Motor neuron (in vitro differentiated cells): Measurements from ENCODE around the gene ZGRF1. TPM values are rescaled to one million over a fixed set of nuclear protein-coding genes. Genes with fewer than 3 reads are reported as not detected.
A peak's percentile ranks its signal among the peaks of the same experiment; 100 is the strongest.

Source experiments
- ATAC-seq, 8 experiments: fragments of 200-7000 bp; cut with Tn5 transposase; replicated peaks in 6 of 8; 2 replicates each; pipeline ENCODE4 v1.8.0; 2021; ENCODE audit warnings: mild to moderate bottlenecking in 8 of 8, moderate library complexity in 8 of 8
- H3K27ac ChIP-seq, 2 donors: fragments of 250-450 bp; sonication (Bioruptor Pico); 2 replicates each; pipeline ENCODE4 v1.9.0; 2021; ENCODE audit warnings: antibody characterized with exemption in 2 of 2, mild to moderate bottlenecking in 2 of 2, moderate library complexity in 1 of 2
- H3K4me1 ChIP-seq, 2 donors: fragments of 250-450 bp; sonication (Bioruptor Pico); replicated peaks in 1 of 2; 2 replicates each; pipeline ENCODE4 v1.6.1; 2021; ENCODE audit warnings: antibody characterized with exemption in 2 of 2, mild to moderate bottlenecking in 2 of 2, moderate library complexity in 1 of 2
- H3K4me3 ChIP-seq, 5 donors: fragments of 250-450 bp; sonication (Bioruptor Pico); 2 replicates each; pipeline ENCODE4 v1.9.0; 2021; ENCODE audit warnings: antibody characterized with exemption in 5 of 5, mild to moderate bottlenecking in 5 of 5, moderate library complexity in 4 of 5
- WGBS, 10 experiments: fragments of 450-650 bp; shearing (Covaris generic); methylation state at CpG; one replicate each; pipeline ENCODE4 v1.0.0; 2022; 5-methylcytosine and 5-hydroxymethylcytosine counted together
- in situ Hi-C, 9 experiments: fragments of 400-800 bp; cut with MboI; loops; one replicate each; pipeline ENCODE4 v1.15.0; 2021; ENCODE audit warnings: low sequenced_read_pairs in 9 of 9, low pct_unique_long_range_greater_than_20kb in 2 of 9; ENCODE audit not compliant: unreplicated experiment in 9 of 9
- total RNA-seq, 8 experiments: library from RNA; unstranded; fragments of 300-600 nt; gene quantifications; 2 replicates each; pipeline versions ENCODE4 v1.2.3 to v1.2.4, GENCODE V29; 2022

Gene ZGRF1
- total RNA-seq, 8 experiments from 2014 or later, result 2.0 to 20.5 (median 7.6) TPM

- Histone ChIP-seq H3K4me1 (peaks cover 19 to 41% of the 10 kb centered on the region in 2 donors), H3K27ac (peak overlapping the region; percentile 26 to 47), H3K4me3 (peak overlapping the region; percentile 48 to 75 (median 57))
- no peak for ATAC-seq
- in situ Hi-C loops, result loop anchor here in 7 of 9 experiments (25.0 kb wide), 1 partner anchor 180 kb away; no protein-coding TSS in a partner anchor
- 0 to 16% (median 13%) methylated on average over 1 to 12 of the region's 20 CpGs; no CpG with 5 or more reads in 3 of the 10 experiments for WGBS, 10 experiments
Measured at GRCh38 chr4:112517067-112517634, 119.6 kb downstream of the ZGRF1 start.

DNA sequence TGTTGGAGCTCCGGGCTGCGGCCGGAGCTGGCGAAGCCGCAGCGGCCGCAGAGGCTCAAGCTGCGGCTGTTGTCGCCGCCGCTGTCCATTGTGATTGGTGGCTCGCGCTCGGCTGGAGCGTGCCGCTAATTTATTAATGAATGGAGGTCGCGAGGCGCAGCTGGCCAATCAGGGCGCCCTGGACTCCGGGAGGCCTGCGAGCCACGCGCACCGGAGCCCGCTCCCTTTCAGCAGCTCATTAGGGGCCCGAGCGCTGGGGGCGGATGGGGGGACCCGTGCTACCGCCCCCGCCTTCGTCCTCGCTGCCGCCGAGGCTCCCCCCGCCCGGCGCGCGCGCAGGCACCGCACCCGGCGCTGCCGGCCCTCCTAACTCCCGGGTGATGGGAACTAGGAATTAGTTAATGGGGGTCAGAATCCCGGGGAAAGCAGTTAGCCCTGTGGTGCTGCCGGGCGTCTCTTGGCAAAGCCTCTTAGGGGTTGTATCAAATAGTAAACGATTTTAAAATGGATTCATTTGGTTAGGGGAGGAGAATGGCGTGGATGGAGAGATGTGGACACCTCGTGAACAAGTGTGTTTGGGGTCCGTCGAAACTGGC, 120.1 kb downstream of the ZGRF1 start:
- in situ Hi-C loops, result loop anchor here in 7 of 9 experiments (25.0 kb wide), 1 partner anchor 179 kb away; no protein-coding TSS in a partner anchor
- 0 to 20% (median 3%) methylated on average over 1 to 12 of the region's 55 CpGs; no CpG with 5 or more reads in 4 of the 10 experiments for WGBS, 10 experiments
- H3K27ac ChIP-seq, result peak overlapping the region; percentile 26 to 92
- H3K4me3 ChIP-seq, result peak overlapping the region; percentile 48 to 75 (median 57)
- peaks cover 17 to 42% of the 10 kb centered on the region in 2 donors for H3K4me1 ChIP-seq
- ATAC-seq, result peak in 7 of 8 experiments; percentile 10 to 85 (median 82)

- ATAC-seq, result peak in 1 of 8 experiments; percentile 4
- no CpG with 5 or more reads among the region's 15 CpGs for WGBS, 10 experiments
- Histone ChIP-seq H3K4me3 (peak within 1 kb of the TSS; percentile 48 to 75 (median 57)), H3K27ac (peak within 1 kb of the TSS; percentile 69 to 92), H3K4me1 (peaks cover 18 to 42% of the 10 kb centered on the region in 2 donors)
- in situ Hi-C loops, result loop anchor here in 7 of 9 experiments (25.0 kb wide), 1 partner anchor 179 kb away; no protein-coding TSS in a partner anchor
Measured at GRCh38 chr4:112516066-112516470, 120.6 kb downstream of the ZGRF1 start, which contains the start of gene NEUROG2. Gene NEUROG2 (minus strand): TSS chr4:112516180. CDS start chr4:112515475, 705 bp downstream.

DNA sequence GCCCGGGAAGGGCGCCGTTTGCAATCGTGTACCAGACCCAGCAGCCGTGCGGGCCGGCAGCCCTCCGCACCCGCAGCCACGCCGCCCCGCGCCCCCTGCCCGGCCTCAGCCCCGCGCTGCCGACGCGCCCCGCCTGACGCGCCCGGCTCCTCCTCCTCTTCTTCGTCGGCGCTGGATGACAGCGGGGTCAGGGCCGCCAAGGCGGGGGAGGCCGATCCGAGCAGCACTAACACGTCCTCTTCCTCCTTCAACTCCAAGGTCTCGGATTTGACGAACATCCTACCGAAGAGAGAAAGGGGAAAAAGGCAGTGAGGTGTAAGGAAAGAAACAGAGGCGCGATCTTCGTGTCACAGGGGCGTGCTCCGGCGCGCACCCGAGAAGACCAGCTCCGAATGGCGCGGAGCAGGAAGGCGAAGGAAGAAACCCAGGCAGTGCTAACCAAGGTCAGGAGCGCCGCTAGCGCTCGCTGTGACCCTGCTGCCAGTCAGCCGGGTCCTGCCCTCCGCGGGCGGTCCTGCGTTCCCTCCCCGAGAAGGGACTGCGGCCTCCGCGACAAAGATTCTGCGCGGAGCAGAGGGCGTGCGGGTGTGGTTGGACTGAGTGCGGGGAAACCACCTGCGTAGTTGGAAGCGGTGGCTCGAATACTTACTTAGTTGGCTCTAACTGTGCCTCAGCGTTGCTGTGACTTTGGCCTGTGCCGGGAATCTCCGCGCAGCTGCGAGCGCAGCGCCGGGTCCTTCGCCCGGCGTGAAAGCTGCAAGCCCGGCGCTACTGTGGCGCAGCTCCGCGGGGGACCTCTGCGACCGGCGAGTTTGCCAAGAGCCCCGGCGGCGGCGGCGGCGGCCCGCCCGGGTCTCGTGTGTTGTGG, 121.3 kb downstream of the ZGRF1 start:
- H3K4me1 ChIP-seq, result peaks cover 16 to 44% of the 10 kb centered on the region in 2 donors
- peak; percentile 28 to 70 (median 40) for ATAC-seq
- H3K27ac ChIP-seq, result peak overlapping the region; percentile 69 to 92
- in situ Hi-C loops, result loop anchor here in 7 of 9 experiments (25.0 kb wide), 1 partner anchor 178 kb away; no protein-coding TSS in a partner anchor
- peak overlapping the region; percentile 48 to 75 (median 57) for H3K4me3 ChIP-seq
- 0% methylated on average over 2 to 36 of the region's 96 CpGs; no CpG with 5 or more reads in 5 of the 10 experiments for WGBS, 10 experiments

DNA sequence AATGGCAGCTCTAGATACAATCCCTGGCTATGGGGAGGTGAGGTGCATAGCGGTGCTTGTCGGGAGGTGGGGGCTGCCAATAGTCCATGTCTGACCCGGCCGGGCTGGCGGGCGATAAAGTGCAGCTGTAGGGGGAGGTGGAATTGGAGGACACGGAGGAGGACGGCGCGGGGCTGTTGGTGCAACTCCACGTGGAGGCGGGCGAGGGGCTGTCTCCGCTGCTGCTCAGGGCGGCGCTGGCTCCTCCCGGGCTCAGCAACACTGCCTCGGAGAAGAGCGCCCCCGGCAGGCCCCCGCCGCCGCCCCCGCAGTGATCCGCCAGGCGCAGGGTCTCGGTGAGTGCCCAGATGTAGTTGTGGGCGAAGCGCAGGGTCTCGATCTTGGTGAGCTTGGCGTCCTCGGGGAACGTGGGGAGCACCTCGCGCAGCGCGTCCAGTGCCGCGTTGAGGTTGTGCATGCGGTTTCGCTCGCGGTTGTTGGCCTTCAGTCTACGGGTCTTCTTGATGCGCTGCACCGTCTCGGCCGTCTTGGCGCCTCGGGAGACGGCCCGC, 122.0 kb downstream of the ZGRF1 start:
- ATAC-seq, result peak in 7 of 8 experiments; percentile 11 to 45 (median 37)
- 0% methylated on average over 1 to 7 of the region's 52 CpGs; no CpG with 5 or more reads in 7 of the 10 experiments for WGBS, 10 experiments
- H3K4me3 ChIP-seq, result peak overlapping the region; percentile 48 to 75 (median 57)
- peaks cover 9 to 45% of the 10 kb centered on the region in 2 donors for H3K4me1 ChIP-seq
- in situ Hi-C loops, result loop anchor here in 7 of 9 experiments (25.0 kb wide), 1 partner anchor 177 kb away; no protein-coding TSS in a partner anchor
- H3K27ac ChIP-seq, result peak overlapping the region; percentile 69 to 92

DNA sequence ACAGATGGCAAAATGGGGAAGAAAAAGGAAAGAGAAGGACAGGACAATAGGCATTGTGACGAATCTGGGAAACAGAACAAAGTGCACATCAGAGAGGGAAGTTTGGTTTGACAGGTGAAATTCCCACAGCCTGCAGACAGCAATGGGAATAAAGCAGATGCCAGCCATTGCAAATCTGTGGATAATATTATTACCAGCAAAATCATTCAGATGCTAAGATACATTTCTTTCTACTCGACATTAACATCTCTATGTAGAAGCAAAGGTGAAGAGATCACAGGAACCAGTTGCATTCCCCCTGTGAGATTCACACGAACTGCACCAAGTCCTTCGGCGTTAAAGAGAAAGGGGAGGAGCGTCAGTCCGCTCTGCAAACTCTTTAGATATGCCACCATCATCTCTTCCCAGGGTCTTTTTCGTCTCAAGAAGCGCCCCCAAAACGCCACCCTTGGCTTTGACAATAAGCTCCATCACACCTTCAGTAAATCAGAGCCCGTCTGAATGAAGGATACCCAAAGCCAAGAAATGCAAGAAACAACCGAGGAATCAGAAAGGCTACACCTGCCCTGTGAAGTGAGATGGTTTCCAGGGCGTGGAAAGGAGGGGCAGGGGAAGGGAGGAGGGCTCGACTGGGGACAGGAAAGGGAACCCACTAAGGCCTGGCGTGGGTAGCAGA, 122.6 kb downstream of the ZGRF1 start:
- H3K27ac ChIP-seq, result peak overlapping the region; percentile 69 to 92
- in situ Hi-C loops, result loop anchor here in 7 of 9 experiments (25.0 kb wide), 1 partner anchor 177 kb away; no protein-coding TSS in a partner anchor
- no peak for ATAC-seq
- peaks cover 12 to 48% of the 10 kb centered on the region in 2 donors for H3K4me1 ChIP-seq
- WGBS, 10 experiments, result 0 to 28% (median 0%) methylated on average over 1 to 7 of the region's 15 CpGs; no CpG with 5 or more reads in 1 of the 10 experiments
- H3K4me3 ChIP-seq, result peak overlapping the region; percentile 48 to 75 (median 57)

DNA sequence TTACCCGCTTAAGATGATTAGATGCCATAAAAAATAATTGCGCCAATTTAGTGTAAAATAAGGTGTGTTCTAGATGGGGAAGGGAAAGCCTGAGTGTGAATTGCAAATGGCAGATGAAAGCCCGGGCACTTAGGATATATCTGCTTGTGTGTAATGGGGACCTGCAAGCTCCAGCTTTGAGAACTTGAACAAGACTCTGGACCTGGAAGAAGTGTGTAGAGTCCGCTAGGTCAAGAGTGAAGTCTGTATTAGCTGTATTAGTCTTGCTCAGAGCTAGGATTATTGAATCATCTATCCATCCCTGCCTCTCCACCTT, 124.9 kb downstream of the ZGRF1 start:
- in situ Hi-C loops, result loop anchor here in 7 of 9 experiments (25.0 kb wide), 1 partner anchor 174 kb away; no protein-coding TSS in a partner anchor
- no peak for ATAC-seq
- 43 to 100% (median 66%) methylated on average over 1 to 4 of the region's 4 CpGs; no CpG with 5 or more reads in 2 of the 10 experiments for WGBS, 10 experiments
- Histone ChIP-seq H3K27ac (no peak overlapping the region), H3K4me1 (peaks cover 21 to 54% of the 10 kb centered on the region in 2 donors), H3K4me3 (peak overlapping the region in 2 of 5 donors; percentile 21 to 30)

DNA sequence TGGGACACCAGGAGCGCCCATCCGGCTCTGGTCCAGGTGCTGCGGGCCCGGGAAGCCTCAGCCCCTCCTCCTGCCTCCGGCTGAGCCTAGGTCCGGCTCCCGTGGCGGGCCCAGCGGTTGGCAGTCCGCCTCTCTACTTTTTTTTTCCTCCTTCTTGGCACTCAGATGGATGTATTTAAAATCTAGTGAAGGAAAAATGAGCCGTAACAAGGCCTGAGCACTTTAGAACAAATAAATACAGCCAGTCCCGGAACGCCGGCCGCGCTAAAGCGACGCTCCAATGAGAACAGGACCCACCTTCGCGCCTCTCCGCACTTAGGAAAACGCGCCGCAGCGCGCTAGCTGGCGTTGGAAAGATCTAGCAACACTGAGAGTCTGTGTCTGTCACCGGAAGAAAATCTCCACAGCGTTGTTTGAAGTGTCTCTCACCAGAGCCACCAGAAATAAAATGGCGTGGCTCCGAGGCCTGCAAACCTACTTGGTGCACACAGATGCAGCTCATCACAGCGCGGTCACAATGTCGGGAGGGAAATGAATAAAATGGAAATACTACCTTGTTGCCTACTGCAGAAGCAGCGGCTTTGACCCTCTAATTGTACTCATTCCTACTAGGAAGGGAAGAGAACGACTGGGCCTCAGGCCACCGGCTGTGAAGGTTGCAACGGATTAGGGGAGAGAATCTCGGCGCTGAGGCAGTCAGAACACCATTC, 125.5 kb downstream of the ZGRF1 start:
- ATAC-seq, result peak in 3 of 8 experiments; percentile 22 to 40 (median 33)
- H3K4me3 ChIP-seq, result peak overlapping the region; percentile 21 to 36 (median 26)
- H3K4me1 ChIP-seq, result peaks cover 21 to 54% of the 10 kb centered on the region in 2 donors
- WGBS, 10 experiments, result 0 to 66% (median 30%) methylated on average over 2 to 26 of the region's 40 CpGs; no CpG with 5 or more reads in 1 of the 10 experiments
- in situ Hi-C loops, result loop anchor here in 7 of 9 experiments (25.0 kb wide), 1 partner anchor 174 kb away; no protein-coding TSS in a partner anchor
- peak overlapping the region; percentile 8 to 40 for H3K27ac ChIP-seq

- in situ Hi-C loops, result loop anchor here in 7 of 9 experiments (25.0 kb wide), 1 partner anchor 173 kb away; no protein-coding TSS in a partner anchor
- 0 to 11% (median 0%) methylated on average over 1 to 12 of the region's 34 CpGs; no CpG with 5 or more reads in 1 of the 10 experiments for WGBS, 10 experiments
- Histone ChIP-seq H3K4me3 (peak overlapping the region; percentile 21 to 36 (median 26)), H3K4me1 (peaks cover 21 to 54% of the 10 kb centered on the region in 2 donors), H3K27ac (peak overlapping the region; percentile 8 to 40)
- peak in 6 of 8 experiments; percentile 3 to 44 (median 14) for ATAC-seq
Measured at GRCh38 chr4:112510291-112511092, 126.2 kb downstream of the ZGRF1 start.
